Germinal center (tissue), 1 donor: ENCODE data around the gene GAS2L1.
A peak's percentile ranks its signal among the peaks of the same experiment; 100 is the strongest.

Source experiments
- DNase-seq: peaks from one replicate; pipeline ENCODE4 v3.0.0; 2012; ENCODE audit warnings: mixed read lengths, low spot score

GAS2L1 gene

GRCh38 chr22:29309332-29310064, 3.0 kb downstream of the GAS2L1 start:
- DNase-seq, result no peak

DNA sequence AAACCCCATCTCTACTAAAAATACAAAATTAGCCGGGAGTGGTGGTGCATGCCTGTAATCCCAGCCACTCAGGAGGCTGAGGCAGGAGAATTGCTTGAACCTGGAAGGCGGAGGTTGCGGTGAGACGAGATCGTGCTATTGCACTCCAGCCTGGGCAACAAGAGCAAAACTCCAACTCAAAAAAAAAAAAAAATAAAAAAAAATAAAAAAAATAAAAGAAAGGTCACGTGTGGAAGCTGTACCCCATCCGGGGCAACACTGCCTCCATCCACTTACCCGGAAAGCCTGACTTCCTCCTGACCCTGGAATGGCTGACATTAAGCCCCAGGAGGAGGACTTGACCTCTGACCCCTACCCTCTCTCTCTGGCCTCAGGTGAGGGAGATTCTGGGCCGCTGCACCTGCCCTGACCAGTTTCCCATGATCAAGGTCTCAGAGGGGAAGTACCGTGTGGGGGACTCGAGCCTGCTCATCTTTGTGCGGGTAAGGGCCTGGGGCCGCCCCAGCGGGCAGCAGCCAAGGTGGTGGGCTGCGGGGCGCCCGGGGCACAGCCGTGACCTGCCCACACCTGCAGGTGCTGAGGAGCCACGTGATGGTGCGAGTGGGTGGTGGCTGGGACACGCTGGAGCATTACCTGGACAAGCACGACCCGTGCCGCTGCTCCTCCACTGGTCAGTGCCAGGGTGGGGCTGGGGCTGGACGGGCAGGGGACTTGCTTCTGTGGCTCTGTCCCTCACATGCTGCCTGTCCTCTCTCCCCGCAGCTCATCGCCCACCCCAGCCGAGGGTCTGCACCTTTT, 3.8 kb downstream of the GAS2L1 start:
- DNase-seq, result no peak

DNA sequence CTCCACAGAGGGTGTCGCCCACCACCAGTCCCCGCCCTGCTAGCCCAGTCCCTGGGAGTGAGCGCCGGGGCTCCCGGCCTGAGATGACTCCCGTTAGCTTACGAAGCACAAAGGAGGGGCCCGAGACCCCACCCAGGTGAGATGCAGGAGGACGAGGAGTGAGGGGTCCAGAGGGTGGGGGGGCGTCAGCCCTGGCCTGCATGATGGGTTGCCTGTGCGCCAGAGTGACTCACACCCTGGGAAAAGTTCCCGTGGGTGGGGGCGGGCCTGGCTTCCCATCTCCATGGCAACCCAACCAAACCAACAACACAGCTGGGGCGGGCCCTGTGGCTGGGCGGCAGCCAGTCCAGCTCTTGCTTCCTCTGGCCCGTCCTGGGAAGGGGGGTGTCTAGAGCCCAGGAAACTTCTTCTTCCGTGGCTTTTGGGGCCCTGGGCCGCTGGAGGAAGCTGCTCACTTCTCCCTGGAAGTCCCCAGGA, 4.5 kb downstream of the GAS2L1 start:
- peak; percentile 47 for DNase-seq

- no peak for DNase-seq
These were observed 5.2 kb downstream of the GAS2L1 start for GRCh38 chr22:29311464-29312217.

- DNase-seq, result no peak
These were observed 6.0 kb downstream of the GAS2L1 start for GRCh38 chr22:29312218-29313125.

- peak; percentile 64 for DNase-seq
These were observed 6.7 kb downstream of the GAS2L1 start for GRCh38 chr22:29313126-29313575.

- DNase-seq, result no peak
These were observed 7.4 kb downstream of the GAS2L1 start for GRCh38 chr22:29313576-29314466.

DNA sequence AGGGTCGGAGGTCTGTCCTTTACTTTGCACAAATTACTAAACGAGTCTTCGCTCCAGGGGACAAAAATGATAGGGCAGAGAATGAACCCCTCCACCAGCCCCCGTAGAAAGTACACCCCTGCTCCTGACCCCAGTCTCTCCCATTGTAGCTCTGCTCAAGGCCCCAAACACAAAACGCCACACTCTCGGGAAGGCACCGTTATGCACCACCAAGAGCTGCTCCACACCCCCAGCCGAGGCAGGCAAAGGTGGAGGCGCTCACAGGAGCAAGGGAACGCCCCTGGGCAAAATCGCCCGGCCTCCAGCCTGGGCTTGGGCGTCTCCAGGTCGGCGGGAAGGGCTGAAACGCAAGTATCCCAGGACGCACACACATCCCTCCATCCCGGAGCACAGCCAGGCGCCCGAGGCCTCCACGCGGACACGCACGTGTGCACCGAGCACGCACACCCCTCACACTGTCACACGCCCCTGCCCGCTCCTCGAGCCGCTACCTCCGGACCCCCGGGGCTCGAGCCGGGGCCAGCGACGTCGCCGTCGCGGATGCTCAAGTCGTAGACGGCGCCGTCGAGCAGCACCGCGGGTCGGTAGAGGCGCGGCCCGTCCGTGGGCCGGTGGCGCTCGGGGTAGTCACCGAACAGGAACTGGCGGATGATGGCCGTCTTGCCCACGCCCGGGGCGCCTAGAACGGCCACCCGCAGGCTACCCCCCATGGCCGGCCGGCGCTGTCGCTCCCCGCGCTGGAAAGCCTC, 8.3 kb downstream of the GAS2L1 start:
- no peak for DNase-seq

DNA sequence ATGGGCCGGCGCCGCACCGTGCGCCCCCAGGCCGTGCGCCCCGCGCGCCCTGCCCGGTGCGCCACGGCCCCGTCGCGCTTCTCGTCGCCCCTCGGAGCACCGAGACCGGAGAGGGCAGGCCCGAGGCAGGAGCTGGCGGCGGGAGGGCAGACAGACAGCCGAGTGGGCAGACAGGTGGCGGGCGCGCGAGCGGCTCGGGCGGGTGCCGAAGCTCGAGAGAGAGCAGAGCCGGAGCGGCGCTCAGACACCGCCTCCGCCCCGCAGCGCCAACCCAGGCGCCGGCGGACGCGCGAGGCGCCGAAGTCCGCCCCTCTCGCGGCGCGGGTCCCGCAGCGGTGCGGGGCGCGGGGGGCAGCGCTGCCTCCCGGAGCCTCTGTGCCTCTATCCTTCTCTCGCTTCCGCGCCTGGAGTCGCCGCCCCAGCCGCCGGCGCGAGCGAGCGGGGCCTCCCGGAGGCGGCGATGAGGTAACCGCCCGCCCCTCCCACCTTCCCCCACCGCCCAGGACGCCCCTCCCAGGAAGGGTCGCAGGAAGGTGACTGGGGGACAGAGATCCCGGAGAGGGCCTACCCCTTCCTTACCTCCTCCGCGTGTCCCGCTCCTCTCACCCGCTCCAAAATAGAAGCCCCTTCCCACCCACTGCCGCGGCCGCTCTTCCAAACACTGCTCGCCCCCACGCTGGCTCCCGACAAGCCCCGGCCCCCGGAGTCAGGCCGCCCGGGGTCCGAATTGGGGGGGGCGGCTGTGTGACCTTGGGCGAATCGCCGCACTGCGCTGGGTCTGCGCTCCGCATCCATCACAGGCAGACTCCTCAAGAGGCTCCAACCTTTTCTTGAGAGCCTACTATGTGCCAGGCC, 9.1 kb downstream of the GAS2L1 start, which contains the start of gene RASL10A:
RASL10A (minus strand) TSS at position 412 of the 855 bp plus-strand sequence. CDS start 451 bp downstream, outside the sequence.
- no peak for DNase-seq

- no peak for DNase-seq
These were observed 9.8 kb downstream of the GAS2L1 start for GRCh38 chr22:29316141-29316828.

DNA sequence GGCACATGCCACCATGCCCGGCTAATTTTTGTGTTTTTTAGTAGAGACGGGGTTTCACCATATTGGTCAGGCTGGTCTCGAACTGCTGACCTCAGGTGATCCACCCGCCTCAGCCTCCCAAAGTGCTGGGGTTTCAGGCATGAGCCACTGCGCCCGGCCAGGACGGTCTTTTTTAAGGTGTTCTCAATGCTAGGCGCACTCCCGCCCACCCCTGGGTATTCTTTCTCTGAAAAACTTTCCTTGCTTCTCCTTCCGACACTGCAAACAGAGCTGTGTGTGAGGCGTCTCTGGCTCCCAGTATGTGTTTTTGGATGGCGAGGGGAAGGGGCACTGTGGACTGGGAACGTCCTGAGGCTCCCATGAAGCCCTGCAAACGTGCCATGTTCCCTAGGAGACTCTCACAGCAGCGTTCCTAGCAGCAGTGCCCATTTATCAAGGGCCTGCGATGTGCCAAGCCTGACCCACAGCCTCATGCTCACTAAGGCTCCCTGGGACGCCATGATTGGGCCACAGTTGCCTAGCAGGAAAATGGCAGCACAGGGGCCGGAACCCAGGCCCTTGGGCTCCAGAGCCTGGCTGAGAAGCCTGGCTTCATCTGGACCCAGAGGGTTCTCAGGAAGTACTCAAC, 11.5 kb downstream of the GAS2L1 start:
- no peak for DNase-seq

DNA sequence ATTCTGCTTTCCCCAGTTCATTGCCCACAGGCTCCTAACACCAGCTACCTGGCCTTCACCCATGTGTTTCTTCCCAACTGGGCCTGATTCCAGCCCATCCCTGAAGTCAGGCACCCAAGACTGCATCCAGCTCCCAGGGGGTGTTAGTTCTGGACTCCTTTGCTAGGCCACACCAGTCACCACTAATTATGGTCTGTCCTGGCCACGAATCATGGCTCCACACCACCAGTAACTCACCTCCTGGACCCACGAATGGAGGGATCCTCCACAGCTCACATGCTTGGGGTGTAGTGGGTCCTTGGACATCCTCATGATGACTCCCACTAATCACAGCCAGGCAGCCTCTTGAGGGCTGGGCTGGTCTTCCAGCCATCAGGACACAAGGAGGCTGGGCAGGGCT, 12.6 kb downstream of the GAS2L1 start:
- no peak for DNase-seq

DNA sequence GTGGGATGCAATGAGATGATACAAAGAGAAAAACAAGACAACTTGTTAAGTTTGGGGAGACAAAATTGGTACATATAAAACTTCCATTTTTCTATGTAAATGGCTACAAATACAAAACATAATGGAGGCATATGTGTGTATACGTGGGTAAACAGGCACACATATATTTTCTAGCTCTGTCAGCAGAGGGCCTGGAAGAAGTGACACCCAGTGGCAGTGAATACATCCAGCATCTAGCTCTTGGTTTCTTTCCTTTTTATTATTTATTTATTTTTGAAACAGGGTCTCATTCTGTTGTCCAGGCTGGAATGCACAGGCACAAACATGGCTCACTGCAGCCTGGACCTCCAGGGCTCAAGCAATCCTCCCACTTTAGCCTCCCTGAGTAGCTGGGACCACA, 14.1 kb downstream of the GAS2L1 start:
- DNase-seq, result no peak

- no peak for DNase-seq
These were observed 17.2 kb downstream of the GAS2L1 start for GRCh38 chr22:29323641-29324040.

- DNase-seq, result no peak
These were observed 18.9 kb downstream of the GAS2L1 start for GRCh38 chr22:29325356-29325755.

DNA sequence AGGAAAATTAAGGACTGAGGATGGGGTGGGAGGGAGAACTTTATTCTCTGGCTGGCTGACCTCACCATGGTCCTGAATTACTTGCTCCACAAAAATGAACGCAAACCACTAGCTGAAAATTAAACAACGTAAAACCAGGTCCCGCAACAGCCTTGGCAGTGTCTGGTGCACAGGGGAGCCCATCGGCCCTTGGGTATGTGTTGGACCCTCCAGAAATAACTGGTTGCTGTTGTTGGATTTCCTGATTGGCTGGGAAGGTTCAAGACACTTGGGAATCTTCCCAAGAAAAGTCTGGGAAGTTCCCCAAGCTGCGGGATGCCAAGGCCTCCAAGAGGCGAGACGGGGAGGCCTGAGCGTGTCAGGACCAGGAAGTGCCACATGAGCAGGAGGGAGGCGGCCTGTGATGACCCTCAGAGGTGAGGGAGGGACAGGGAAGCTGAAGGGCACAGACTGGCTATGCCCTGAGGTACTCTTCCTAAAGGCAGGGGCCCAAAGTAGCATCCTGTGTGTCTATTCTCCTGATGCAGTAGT, 19.4 kb downstream of the GAS2L1 start:
- no peak for DNase-seq

GRCh38 chr22:29326481-29326880, 20.0 kb downstream of the GAS2L1 start:
- DNase-seq, result no peak
